Measurements from ENCODE around the gene INS. TPM values are rescaled to one million over a fixed set of nuclear protein-coding genes. Genes with fewer than 3 reads are reported as not detected.

INS gene
- total RNA-seq, 6 donors from 2014 or later, result 0.67 TPM; not detected in 5

DNA sequence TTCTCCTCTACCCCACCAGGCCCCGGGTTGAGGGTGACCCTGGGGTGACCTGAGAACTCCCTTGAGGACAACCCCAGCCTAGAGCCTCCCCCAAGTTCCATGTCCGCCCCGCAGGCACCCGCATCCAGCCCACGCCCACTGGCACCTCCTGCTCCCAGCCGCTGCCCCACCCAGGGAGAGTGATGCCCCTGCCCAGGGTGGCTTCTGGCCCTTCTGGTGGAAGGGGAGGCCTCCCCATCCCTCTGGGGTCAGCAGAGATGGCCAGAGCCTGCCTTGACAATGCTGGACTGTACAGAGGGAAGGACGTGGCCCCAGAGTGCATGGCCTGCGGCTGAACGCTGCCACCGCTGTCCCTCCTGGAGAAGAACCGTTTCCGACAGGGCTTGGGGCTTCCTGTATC, 11.7 kb upstream of the INS start:
- 40 to 92% methylated on average over 1 to 11 of the region's 12 CpGs for WGBS, 2 donors

DNA sequence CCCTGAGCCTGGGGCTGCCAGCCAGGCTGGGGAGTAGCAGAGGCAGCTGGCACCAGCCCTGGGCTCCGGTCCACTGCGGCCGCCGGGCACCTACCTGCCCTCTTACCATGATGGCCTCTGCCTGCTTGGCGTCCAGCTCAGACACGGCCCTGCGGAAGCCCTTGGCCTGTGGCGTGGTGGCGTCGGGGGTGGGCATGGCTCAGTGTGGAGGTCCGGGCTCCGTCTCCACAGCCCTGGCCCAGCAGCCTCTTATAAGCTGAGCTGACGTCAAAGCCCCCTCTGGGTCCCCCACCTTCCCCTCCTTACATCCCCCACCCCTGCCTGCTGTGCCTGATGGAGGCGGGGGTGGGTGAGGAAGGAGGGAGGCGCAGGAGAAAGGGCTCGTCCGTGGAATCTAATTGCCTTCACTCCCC, 10.6 kb upstream of the INS start, which contains the start of gene TH:
TH (minus strand) TSS at position 225 of the 413 bp plus-strand sequence; CDS start at position 196, 29 bp downstream.
- Histone ChIP-seq H3K9me3 (no peaks in the 10 kb centered on the region), H3K27me3 (no peaks in the 10 kb centered on the region), H3K4me1 (peaks cover 2 to 3% (median 2%) of the 10 kb centered on the region in 4 donors), H3K4me3 (no peak within 1 kb of the TSS), H3K36me3 (no peaks in the 10 kb centered on the region), H3K27ac (no peak within 1 kb of the TSS)
- TF ChIP-seq, protein P1, sequence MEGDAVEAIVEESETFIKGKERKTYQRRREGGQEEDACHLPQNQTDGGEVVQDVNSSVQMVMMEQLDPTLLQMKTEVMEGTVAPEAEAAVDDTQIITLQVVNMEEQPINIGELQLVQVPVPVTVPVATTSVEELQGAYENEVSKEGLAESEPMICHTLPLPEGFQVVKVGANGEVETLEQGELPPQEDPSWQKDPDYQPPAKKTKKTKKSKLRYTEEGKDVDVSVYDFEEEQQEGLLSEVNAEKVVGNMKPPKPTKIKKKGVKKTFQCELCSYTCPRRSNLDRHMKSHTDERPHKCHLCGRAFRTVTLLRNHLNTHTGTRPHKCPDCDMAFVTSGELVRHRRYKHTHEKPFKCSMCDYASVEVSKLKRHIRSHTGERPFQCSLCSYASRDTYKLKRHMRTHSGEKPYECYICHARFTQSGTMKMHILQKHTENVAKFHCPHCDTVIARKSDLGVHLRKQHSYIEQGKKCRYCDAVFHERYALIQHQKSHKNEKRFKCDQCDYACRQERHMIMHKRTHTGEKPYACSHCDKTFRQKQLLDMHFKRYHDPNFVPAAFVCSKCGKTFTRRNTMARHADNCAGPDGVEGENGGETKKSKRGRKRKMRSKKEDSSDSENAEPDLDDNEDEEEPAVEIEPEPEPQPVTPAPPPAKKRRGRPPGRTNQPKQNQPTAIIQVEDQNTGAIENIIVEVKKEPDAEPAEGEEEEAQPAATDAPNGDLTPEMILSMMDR (IDR thresholded peaks at IDR 0.05), result no peak
- TF ChIP-seq POLR2AphosphoS5 (IDR thresholded peaks at IDR 0.05) (no peak), EP300 (IDR thresholded peaks at IDR 0.05) (no peak), POLR2A (IDR thresholded peaks at IDR 0.05) (no peak)
- no peak for ATAC-seq (ENCODE audit: low FRiP score in 2 of 2)
- WGBS, 2 donors, result 40 to 72% methylated on average over 1 to 17 of the region's 17 CpGs
- peak in 1 of 2 donors; percentile 77 for DNase-seq

More for the DNA sequence above, 11.7 kb upstream of the INS start:
- Histone ChIP-seq H3K4me1 (no peaks in the 10 kb centered on the region), H3K9me3 (no peaks in the 10 kb centered on the region), H3K27me3 (no peaks in the 10 kb centered on the region), H3K4me3 (no peak overlapping the region), H3K36me3 (no peaks in the 10 kb centered on the region), H3K27ac (no peak overlapping the region)
- ATAC-seq (ENCODE audit: low FRiP score in 2 of 2), result no peak
- DNase-seq, result peak in 1 of 2 donors; percentile 62
- no peak for TF ChIP-seq POLR2A (IDR thresholded peaks at IDR 0.05)
- TF ChIP-seq, protein P1 (IDR thresholded peaks at IDR 0.05), result no peak
- TF ChIP-seq EP300 (IDR thresholded peaks at IDR 0.05), result no peak
- no peak for TF ChIP-seq POLR2AphosphoS5 (IDR thresholded peaks at IDR 0.05)

DNA sequence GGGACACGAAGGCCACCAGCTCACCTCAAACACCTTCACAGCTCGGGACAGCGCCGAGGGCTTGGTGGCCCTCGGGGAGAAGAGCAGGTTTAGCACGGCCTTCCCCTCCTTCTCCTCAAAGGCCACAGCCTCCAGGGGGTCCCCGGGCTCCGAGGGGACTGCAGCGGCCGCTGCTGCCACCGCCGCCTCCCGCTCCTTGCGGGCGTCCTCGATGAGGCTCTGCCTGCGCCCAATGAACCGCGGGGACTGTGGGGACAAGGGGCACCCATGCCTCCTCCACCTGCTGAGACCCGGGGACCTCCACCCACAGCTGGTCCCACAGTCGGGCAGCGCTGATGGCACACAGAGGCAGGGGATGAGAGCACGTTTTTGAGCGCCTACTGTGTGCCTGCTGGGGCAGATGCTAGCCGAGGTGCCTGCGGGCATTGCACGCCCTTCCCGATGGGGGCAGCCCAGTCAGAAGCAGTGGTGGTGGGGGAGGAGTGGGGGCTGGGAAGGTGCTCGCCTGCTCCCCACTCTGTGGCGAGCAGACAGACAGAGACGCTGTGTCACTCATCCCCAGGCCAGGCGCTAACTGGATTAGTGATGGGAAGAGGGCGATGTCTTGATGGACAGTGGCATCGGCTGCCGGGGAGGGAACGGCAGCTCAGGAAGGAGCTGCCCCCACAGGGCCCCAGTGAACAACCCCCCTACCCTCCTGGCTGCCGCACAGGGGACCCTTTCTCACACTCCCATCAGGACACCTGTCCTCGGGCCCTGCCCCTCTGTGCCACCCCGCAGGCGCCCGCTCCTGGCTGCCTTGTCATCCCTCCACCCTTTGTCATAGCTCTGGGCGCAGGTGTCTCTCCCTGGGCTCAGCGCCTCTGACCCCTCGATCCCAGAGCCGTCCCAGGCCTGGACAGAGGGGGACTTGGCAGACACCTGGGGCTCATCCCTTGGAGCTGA, 8.9 kb upstream of the INS start:
- no peak for TF ChIP-seq EP300 (IDR thresholded peaks at IDR 0.05)
- TF ChIP-seq, protein P1 (IDR thresholded peaks at IDR 0.05), result no peak
- no peak for TF ChIP-seq POLR2A (IDR thresholded peaks at IDR 0.05)
- no peak for TF ChIP-seq POLR2AphosphoS5 (IDR thresholded peaks at IDR 0.05)
- 71 to 75% methylated on average over 13 to 43 of the region's 45 CpGs for WGBS, 2 donors
- Histone ChIP-seq H3K9me3 (no peaks in the 10 kb centered on the region), H3K27me3 (peaks cover 0 to 8% (median 3%) of the 10 kb centered on the region in 4 donors), H3K4me3 (no peak overlapping the region), H3K4me1 (peaks cover 7 to 11% (median 9%) of the 10 kb centered on the region in 4 donors), H3K27ac (no peak overlapping the region), H3K36me3 (no peaks in the 10 kb centered on the region)
- ATAC-seq (ENCODE audit: low FRiP score in 2 of 2) (no peak), DNase-seq (peak in 1 of 2 donors; percentile 78)

- Histone ChIP-seq H3K9me3 (no peaks in the 10 kb centered on the region), H3K36me3 (no peaks in the 10 kb centered on the region), H3K4me1 (peaks cover 7 to 11% (median 9%) of the 10 kb centered on the region in 4 donors), H3K4me3 (no peak overlapping the region), H3K27ac (no peak overlapping the region), H3K27me3 (peaks cover 0 to 8% (median 3%) of the 10 kb centered on the region in 4 donors)
- ATAC-seq (ENCODE audit: low FRiP score in 2 of 2), result no peak
- DNase-seq, result peak in 1 of 2 donors; percentile 62
- TF ChIP-seq, protein P1 (IDR thresholded peaks at IDR 0.05), result no peak
- no peak for TF ChIP-seq POLR2AphosphoS5 (IDR thresholded peaks at IDR 0.05)
- TF ChIP-seq POLR2A (IDR thresholded peaks at IDR 0.05), result no peak
- no peak for TF ChIP-seq EP300 (IDR thresholded peaks at IDR 0.05)
- 58% methylated on average over 10 of the region's 10 CpGs; no CpG with 5 or more reads in 1 of the 2 donors for WGBS, 2 donors
These were observed 8.0 kb upstream of the INS start for GRCh38 chr11:2169005-2169378.

Data from upper lobe of left lung (tissue), 6 donors.